Hepatocyte (in vitro differentiated cells): ENCODE data around the gene TBC1D12. TPM values are rescaled to one million over a fixed set of nuclear protein-coding genes. Genes with fewer than 3 reads are reported as not detected.

ENCODE experiments used
- DNase-seq: peaks from one replicate; pipeline ENCODE4 v3.0.0-alpha.2; 2016; ENCODE audit warnings: low spot score
- H2AFZ ChIP-seq: fragments of 200-600 bp; sonication (generic); 2 replicates; pipeline ENCODE4 v1.6.0; 2016; ENCODE audit warnings: antibody characterized with exemption, mild to moderate bottlenecking
- H3K27ac ChIP-seq: fragments of 200-600 bp; sonication (generic); 2 replicates; pipeline ENCODE4 v1.5.1; 2016; ENCODE audit warnings: mild to moderate bottlenecking
- H3K27me3 ChIP-seq: fragments of 200-600 bp; sonication (generic); 2 replicates; pipeline ENCODE4 v1.6.1; 2016
- H3K36me3 ChIP-seq: fragments of 200-600 bp; sonication (generic); replicated peaks from 2 replicates; pipeline ENCODE4 v1.5.1; 2016; ENCODE audit warnings: low read depth; ENCODE audit not compliant: insufficient read depth
- H3K4me1 ChIP-seq: fragments of 200-600 bp; sonication (generic); 2 replicates; pipeline ENCODE4 v1.5.1; 2016; ENCODE audit warnings: mild to moderate bottlenecking, moderate library complexity; ENCODE audit not compliant: insufficient read depth
- H3K4me2 ChIP-seq: fragments of 200-600 bp; sonication (generic); 2 replicates; pipeline ENCODE4 v1.6.0; 2016
- H3K4me3 ChIP-seq: fragments of 200-600 bp; sonication (generic); 2 replicates; pipeline ENCODE4 v1.5.1; 2016; ENCODE audit warnings: mild to moderate bottlenecking
- H3K79me2 ChIP-seq: fragments of 200-600 bp; sonication (generic); 2 replicates; pipeline ENCODE4 v1.6.0; 2017; ENCODE audit warnings: mild to moderate bottlenecking
- H3K9me2 ChIP-seq: fragments of 200-600 bp; sonication (generic); replicated peaks from 2 replicates; pipeline ENCODE4 v1.6.0; 2017; ENCODE audit warnings: mild to moderate bottlenecking; ENCODE audit not compliant: insufficient read depth
- H3K9me3 ChIP-seq: fragments of 200-600 bp; sonication (generic); 2 replicates; pipeline ENCODE4 v1.5.1; 2016; ENCODE audit warnings: low read depth, mild to moderate bottlenecking
- H4K20me1 ChIP-seq: fragments of 200-600 bp; sonication (generic); 2 replicates; pipeline ENCODE4 v1.6.0; 2016; ENCODE audit warnings: mild to moderate bottlenecking; ENCODE audit not compliant: insufficient read depth, poor library complexity, severe bottlenecking
- CTCF ChIP-seq: fragments of 200-600 bp; sonication (generic); IDR thresholded peaks from 2 replicates; pipeline ENCODE4 v1.5.1; 2016; ENCODE audit warnings: antibody characterized with exemption, mild to moderate bottlenecking; ENCODE audit not compliant: poor library complexity
- EZH2 ChIP-seq: fragments of 200-600 bp; sonication (generic); IDR thresholded peaks from 2 replicates; pipeline ENCODE4 v1.6.1; 2016; ENCODE audit warnings: antibody characterized with exemption, mild to moderate bottlenecking, borderline replicate concordance
- EZH2phosphoT487 ChIP-seq: fragments of 200-600 bp; sonication (generic); IDR thresholded peaks from one replicate; pipeline ENCODE4 v1.6.1; 2018; ENCODE audit warnings: antibody characterized with exemption, mild to moderate bottlenecking, low read depth, moderate library complexity; ENCODE audit not compliant: unreplicated experiment, severe bottlenecking
- WGBS: methylation state at CpG from one replicate; pipeline ENCODE4 v1.1.6; 2016; ENCODE audit warnings: low lambda C conversion rate; ENCODE audit errors: missing lambda C conversion rate; 5-methylcytosine and 5-hydroxymethylcytosine counted together
- polyA plus RNA-seq: library from polyadenylated mRNA; unstranded; fragments of >200 nt; fragmentation: Nextera tagmentation; extraction: Ambion mirVana; gene quantifications from 2 replicates; pipeline ENCODE4 v1.2.1, GENCODE V29; 2016
- total RNA-seq: library from RNA; depleted of rRNA; stranded (reverse); fragments of >200 nt; gene quantifications from 2 replicates; pipeline ENCODE4 v1.2.3, GENCODE V29; 2014

The TBC1D12 gene
- total and polyA plus RNA-seq, 2 experiments from 2014 or later: 9.2 to 15.6 TPM

- Histone ChIP-seq H4K20me1 (peaks cover 6% of the 10 kb centered on the region), H3K36me3 (no peaks in the 10 kb centered on the region), H3K79me2 (peaks cover 52% of the 10 kb centered on the region), H3K9me2 (no peaks in the 10 kb centered on the region), H3K27me3 (no peaks in the 10 kb centered on the region), H3K27ac (peak overlapping the region; percentile 91), H3K9me3 (no peaks in the 10 kb centered on the region), H3K4me2 (peak overlapping the region; percentile 77), H3K4me1 (peaks cover 5% of the 10 kb centered on the region), H3K4me3 (peak overlapping the region; percentile 79), H2AFZ (peak overlapping the region; percentile 57)
- TF ChIP-seq CTCF (no peak), EZH2 (no peak), EZH2phosphoT487 (no peak)
- DNase-seq: peak; percentile 74
- WGBS: 1% methylated on average over 27 of the region's 51 CpGs
These were observed 1.3 kb downstream of the TBC1D12 start for GRCh38 chr10:94403380-94404213.

GRCh38 chr10:94405406-94405805 lies 3.1 kb downstream of the TBC1D12 start:
- Histone ChIP-seq H3K79me2 (peaks cover 70% of the 10 kb centered on the region), H3K4me2 (peak overlapping the region; percentile 77), H2AFZ (no peak overlapping the region), H3K9me2 (no peaks in the 10 kb centered on the region), H3K36me3 (no peaks in the 10 kb centered on the region), H3K4me3 (no peak overlapping the region), H3K9me3 (no peaks in the 10 kb centered on the region), H3K4me1 (peaks cover 5% of the 10 kb centered on the region), H4K20me1 (peaks cover 6% of the 10 kb centered on the region), H3K27ac (no peak overlapping the region), H3K27me3 (no peaks in the 10 kb centered on the region)
- no peak for DNase-seq
- TF ChIP-seq EZH2 (no peak), EZH2phosphoT487 (no peak), CTCF (no peak)

GRCh38 chr10:94407668-94408067 lies 5.3 kb downstream of the TBC1D12 start:
- TF ChIP-seq EZH2 (no peak), CTCF (no peak)
- Histone ChIP-seq H4K20me1 (peaks cover 6% of the 10 kb centered on the region), H3K27me3 (no peaks in the 10 kb centered on the region), H3K27ac (no peak overlapping the region), H2AFZ (no peak overlapping the region), H3K9me3 (no peaks in the 10 kb centered on the region), H3K9me2 (no peaks in the 10 kb centered on the region), H3K4me2 (no peak overlapping the region), H3K4me3 (no peak overlapping the region), H3K4me1 (peaks cover 5% of the 10 kb centered on the region), H3K36me3 (no peaks in the 10 kb centered on the region), H3K79me2 (peaks cover 93% of the 10 kb centered on the region)
- WGBS: 85% methylated on average over 3 of the region's 3 CpGs
- DNase-seq: no peak
